H9 (cell line): ENCODE results near the gene C19orf33. TPM values are rescaled to one million over a fixed set of nuclear protein-coding genes. Genes with fewer than 3 reads are reported as not detected.
A peak's percentile ranks its signal among the peaks of the same experiment; 100 is the strongest.

ENCODE experiments used
- DNase-seq: peaks from one replicate; pipeline ENCODE4 v3.0.0-alpha.2; 2017
- H2AFZ ChIP-seq: one replicate; pipeline ENCODE4 v1.6.1; 2013; ENCODE audit warnings: mild to moderate bottlenecking, low read length, control low read depth, moderate library complexity
- H2AK5ac ChIP-seq: 2 replicates; pipeline ENCODE4 v1.6.1; 2013; ENCODE audit warnings: low read length, control low read depth, mixed read lengths; ENCODE audit not compliant: insufficient read length
- H2BK120ac ChIP-seq: one replicate; pipeline ENCODE4 v1.6.1; 2013; ENCODE audit warnings: low read depth, mild to moderate bottlenecking, low read length, control low read depth, inconsistent platforms; ENCODE audit not compliant: poor library complexity, severe bottlenecking
- H2BK12ac ChIP-seq: 2 replicates; pipeline ENCODE4 v1.6.1; 2013; ENCODE audit warnings: low read length, control low read depth, mixed read lengths, low read depth; ENCODE audit not compliant: insufficient read length
- H2BK15ac ChIP-seq: 2 replicates; pipeline ENCODE4 v1.6.1; 2013; ENCODE audit warnings: low read depth, low read length, control low read depth
- H2BK20ac ChIP-seq: one replicate; pipeline ENCODE4 v1.6.1; 2013; ENCODE audit warnings: low read depth, mild to moderate bottlenecking, low read length, control low read depth, inconsistent platforms; ENCODE audit not compliant: poor library complexity, severe bottlenecking
- H2BK5ac ChIP-seq: 2 replicates; pipeline ENCODE4 v1.6.1; 2013; ENCODE audit warnings: low read length, control low read depth, mixed read lengths; ENCODE audit not compliant: insufficient read length
- H3K14ac ChIP-seq: 2 replicates; pipeline ENCODE4 v1.6.1; 2013; ENCODE audit warnings: low read length, control low read depth; ENCODE audit not compliant: insufficient read depth
- H3K18ac ChIP-seq: 2 replicates; pipeline ENCODE4 v1.6.1; 2013; ENCODE audit warnings: low read depth, mild to moderate bottlenecking, mixed read lengths, low read length, control low read depth; ENCODE audit not compliant: insufficient read length
- H3K23ac ChIP-seq: 2 replicates; pipeline ENCODE4 v1.6.1; 2013; ENCODE audit warnings: low read length, control low read depth, mixed read lengths, low read depth; ENCODE audit not compliant: insufficient read length
- H3K23me2 ChIP-seq: 2 replicates; pipeline ENCODE4 v1.6.1; 2013; ENCODE audit warnings: low read depth, mild to moderate bottlenecking, mixed read lengths, low read length, control low read depth; ENCODE audit not compliant: insufficient read length, poor library complexity, severe bottlenecking
- H3K27ac ChIP-seq: 2 replicates; pipeline ENCODE4 v1.5.1; 2013; ENCODE audit warnings: low read length, control low read depth, mixed read lengths, low read depth; ENCODE audit not compliant: insufficient read length
- H3K27me3 ChIP-seq: 2 replicates; pipeline ENCODE4 v1.6.1; 2013; ENCODE audit warnings: low read length, control low read depth, inconsistent platforms; ENCODE audit not compliant: insufficient read depth
- H3K4ac ChIP-seq: 2 replicates; pipeline ENCODE4 v1.6.1; 2013; ENCODE audit warnings: low read depth, mild to moderate bottlenecking, control low read depth, inconsistent platforms, low read length, moderate library complexity
- H3K4me1 ChIP-seq: 2 replicates; pipeline ENCODE4 v1.6.1; 2013; ENCODE audit warnings: low read length, control low read depth, inconsistent platforms; ENCODE audit not compliant: insufficient read depth
- H3K4me2 ChIP-seq: 2 replicates; pipeline ENCODE4 v1.6.1; 2013; ENCODE audit warnings: low read length, control low read depth, mixed read lengths; ENCODE audit not compliant: insufficient read length, insufficient read depth
- H3K56ac ChIP-seq: 2 replicates; pipeline ENCODE4 v1.6.1; 2013; ENCODE audit warnings: low read depth, mild to moderate bottlenecking, mixed read lengths, low read length, control low read depth; ENCODE audit not compliant: insufficient read length
- H3K79me1 ChIP-seq: 2 replicates; pipeline ENCODE4 v1.6.1; 2013; ENCODE audit warnings: low read depth, mild to moderate bottlenecking, moderate library complexity, low read length, control low read depth, inconsistent platforms; ENCODE audit not compliant: insufficient read depth, poor library complexity, severe bottlenecking
- H3K79me2 ChIP-seq: 2 replicates; pipeline ENCODE4 v1.6.1; 2013; ENCODE audit warnings: low read length, control low read depth, inconsistent platforms; ENCODE audit not compliant: insufficient read depth
- H3K9ac ChIP-seq: 2 replicates; pipeline ENCODE4 v1.6.1; 2013; ENCODE audit warnings: low read length, control low read depth, mixed read lengths; ENCODE audit not compliant: insufficient read length; ENCODE audit errors: extremely low read depth
- H3K9me3 ChIP-seq: one replicate; pipeline ENCODE4 v1.6.1; 2013; ENCODE audit warnings: low read depth, low read length, inconsistent platforms; ENCODE audit not compliant: control insufficient read depth
- H3T11ph ChIP-seq: one replicate; pipeline ENCODE4 v1.6.1; 2013; ENCODE audit warnings: mild to moderate bottlenecking, low read length, control low read depth, inconsistent platforms
- H4K20me1 ChIP-seq: one replicate; pipeline ENCODE4 v1.6.1; 2013; ENCODE audit not compliant: control insufficient read depth, insufficient read length, insufficient read depth
- H4K5ac ChIP-seq: 2 replicates; pipeline ENCODE4 v1.6.1; 2013; ENCODE audit warnings: low read depth, mild to moderate bottlenecking, mixed read lengths, low read length, control low read depth; ENCODE audit not compliant: insufficient read length
- H4K8ac ChIP-seq: replicated peaks from 2 replicates; pipeline ENCODE4 v1.6.1; 2013; ENCODE audit warnings: low read length, control low read depth, mixed read lengths, low read depth; ENCODE audit not compliant: insufficient read length
- H4K91ac ChIP-seq: 2 replicates; pipeline ENCODE4 v1.6.1; 2013; ENCODE audit warnings: low read depth, mild to moderate bottlenecking, moderate library complexity, mixed read lengths, low read length, control low read depth; ENCODE audit not compliant: insufficient read length
- H3K27ac Mint-ChIP-seq, 3 experiments: 2 replicates in 2 of 3; 3 replicates in 1 of 3; pipeline ENCODE4 v1.8.0; 2020 to 2021; ENCODE audit warnings: mixed read lengths in 3 of 3, mild to moderate bottlenecking in 1 of 3, moderate library complexity in 1 of 3
- H3K27me3 Mint-ChIP-seq: 2 replicates; pipeline ENCODE4 v1.8.0; 2021; ENCODE audit warnings: low read depth, mild to moderate bottlenecking, moderate library complexity, mixed read lengths
- H3K36me3 Mint-ChIP-seq, 3 experiments: 2 replicates in 2 of 3; 3 replicates in 1 of 3; pipeline ENCODE4 v1.8.0; 2020 to 2021; ENCODE audit warnings: low read depth in 3 of 3, mixed read lengths in 3 of 3; ENCODE audit not compliant: insufficient read depth in 1 of 3
- H3K4me1 Mint-ChIP-seq, 2 experiments: 2 replicates each; pipeline ENCODE4 v1.8.0; 2020; ENCODE audit warnings: mixed read lengths in 2 of 2
- H3K4me3 Mint-ChIP-seq, 2 experiments: 2 replicates in 1 of 2; 3 replicates in 1 of 2; pipeline ENCODE4 v1.8.0; 2020 to 2021; ENCODE audit warnings: mild to moderate bottlenecking in 2 of 2, mixed read lengths in 2 of 2, moderate library complexity in 1 of 2
- H3K9me3 Mint-ChIP-seq, 2 experiments: 2 replicates in 1 of 2; 3 replicates in 1 of 2; pipeline ENCODE4 v1.8.0; 2020; ENCODE audit warnings: mild to moderate bottlenecking in 2 of 2, mixed read lengths in 2 of 2, moderate library complexity in 1 of 2
- WGBS: extraction: QIAGEN DNeasy Blood & Tissue Kit; methylation state at CpG from one replicate; pipeline ENCODE4 v1.1.7; 2013; ENCODE audit warnings: missing lambda C conversion rate, low lambda C conversion rate, mixed read lengths; ENCODE audit not compliant: insufficient read length; ENCODE audit errors: extremely low coverage; 5-methylcytosine and 5-hydroxymethylcytosine counted together
- total RNA-seq: library from RNA; stranded (reverse); gene quantifications from 2 replicates; pipeline ENCODE4 v1.2.1, GENCODE V29; 2021
- TF ChIP-seq, protein P1 (sequence below): fragments of 200-600 bp; sonication (generic); conservative IDR thresholded peaks from 3 replicates; pipeline ENCODE4 v1.8.0; 2021; ENCODE audit warnings: antibody characterized with exemption, mild to moderate bottlenecking

Gene C19orf33
- total RNA-seq, 1 experiment from 2014 or later: not detected

- Histone ChIP-seq H3K56ac (no peak overlapping the region), H3K27me3 (no peaks in the 10 kb centered on the region), H2BK5ac (no peak overlapping the region), H3K79me1 (peaks cover 23% of the 10 kb centered on the region), H3K9me3 (no peaks in the 10 kb centered on the region), H3K14ac (no peak overlapping the region), H4K91ac (no peak overlapping the region), H3K23me2 (peaks cover 3% of the 10 kb centered on the region), H2AK5ac (no peak overlapping the region), H2BK15ac (no peak overlapping the region), H4K8ac (no peak overlapping the region), H3K79me2 (peaks cover 45% of the 10 kb centered on the region), H4K5ac (no peak overlapping the region), H2BK120ac (no peak overlapping the region), H2BK12ac (no peak overlapping the region), H3T11ph (no peak overlapping the region), H3K4me1 (peaks cover 12% of the 10 kb centered on the region; the same call in 1 of the 2 replicates), H2BK20ac (no peak overlapping the region), H3K23ac (no peak overlapping the region), H3K27ac (no peak overlapping the region), H3K18ac (no peak overlapping the region), H4K20me1 (no peaks in the 10 kb centered on the region), H3K4ac (no peak overlapping the region), H3K9ac (no peak overlapping the region), H3K4me2 (no peak overlapping the region), H2AFZ (no peak overlapping the region)
- Mint-ChIP-seq H3K27ac (peak overlapping the region in 2 of 3 experiments; percentile 50 to 80; a peak in 3 of 7 replicates), H3K9me3 (no peaks in the 10 kb centered on the region; a peak in 1 of 5 replicates), H3K27me3 (no peaks in the 10 kb centered on the region), H3K36me3 (peaks cover 2 to 31% (median 28%) of the 10 kb centered on the region in 3 experiments; a peak in 6 of 7 replicates), H3K4me3 (no peak overlapping the region), H3K4me1 (peaks cover 46 to 47% of the 10 kb centered on the region in 2 experiments)
- DNase-seq: no peak
- no CpG with 5 or more reads among the region's 5 CpGs for WGBS
- TF ChIP-seq, protein P1, sequence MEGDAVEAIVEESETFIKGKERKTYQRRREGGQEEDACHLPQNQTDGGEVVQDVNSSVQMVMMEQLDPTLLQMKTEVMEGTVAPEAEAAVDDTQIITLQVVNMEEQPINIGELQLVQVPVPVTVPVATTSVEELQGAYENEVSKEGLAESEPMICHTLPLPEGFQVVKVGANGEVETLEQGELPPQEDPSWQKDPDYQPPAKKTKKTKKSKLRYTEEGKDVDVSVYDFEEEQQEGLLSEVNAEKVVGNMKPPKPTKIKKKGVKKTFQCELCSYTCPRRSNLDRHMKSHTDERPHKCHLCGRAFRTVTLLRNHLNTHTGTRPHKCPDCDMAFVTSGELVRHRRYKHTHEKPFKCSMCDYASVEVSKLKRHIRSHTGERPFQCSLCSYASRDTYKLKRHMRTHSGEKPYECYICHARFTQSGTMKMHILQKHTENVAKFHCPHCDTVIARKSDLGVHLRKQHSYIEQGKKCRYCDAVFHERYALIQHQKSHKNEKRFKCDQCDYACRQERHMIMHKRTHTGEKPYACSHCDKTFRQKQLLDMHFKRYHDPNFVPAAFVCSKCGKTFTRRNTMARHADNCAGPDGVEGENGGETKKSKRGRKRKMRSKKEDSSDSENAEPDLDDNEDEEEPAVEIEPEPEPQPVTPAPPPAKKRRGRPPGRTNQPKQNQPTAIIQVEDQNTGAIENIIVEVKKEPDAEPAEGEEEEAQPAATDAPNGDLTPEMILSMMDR: no peak
Observed at GRCh38 chr19:38270587-38271167, 33.4 kb upstream of the C19orf33 start.
